HepG2 (cell line): ENCODE measurements around the gene PRR11. TPM values are rescaled to one million over a fixed set of nuclear protein-coding genes. Genes with fewer than 3 reads are reported as not detected.

Experiments
- GRHL1 ChIP-seq: sonication (generic); formaldehyde crosslinking; conservative IDR thresholded peaks from 2 replicates; pipeline ENCODE4 v1.8.0; 2022; ENCODE audit warnings: missing genetic modification reagents
- HNF4G ChIP-seq, 2 experiments: sonication (generic) in 1 of 2; formaldehyde crosslinking in 1 of 2; IDR thresholded peaks; 2 replicates each; pipeline versions ENCODE4 v1.4.0 to v1.6.1; 2011 to 2020; ENCODE audit warnings: borderline replicate concordance in 2 of 2, low read depth in 2 of 2, mild to moderate bottlenecking in 2 of 2, low read length in 1 of 2, missing genetic modification reagents in 1 of 2, moderate library complexity in 1 of 2
- KLF9 ChIP-seq: IDR thresholded peaks from 2 replicates; pipeline ENCODE4 v1.6.1; 2016; ENCODE audit warnings: low read depth
- NFAT5 ChIP-seq: sonication (generic); formaldehyde crosslinking; IDR thresholded peaks from 2 replicates; pipeline ENCODE4 v1.4.0; 2020; ENCODE audit warnings: missing genetic modification reagents
- PHF20 ChIP-seq: sonication (generic); formaldehyde crosslinking; IDR thresholded peaks from 2 replicates; pipeline ENCODE4 v1.5.0; 2020; ENCODE audit warnings: mild to moderate bottlenecking, missing genetic modification reagents
- SOX13 ChIP-seq, 3 experiments: fragments of 450-650 bp in 1 of 3; sonication (generic) in 1 of 3; formaldehyde crosslinking in 1 of 3; IDR thresholded peaks in 2 of 3; conservative IDR thresholded peaks in 1 of 3; 2 replicates each; pipeline versions ENCODE4 v1.5.0 to v1.6.1; 2016 to 2020; ENCODE audit warnings: antibody characterized with exemption in 1 of 3, mild to moderate bottlenecking in 1 of 3, missing compliant biosample characterization in 1 of 3, missing genetic modification reagents in 1 of 3, moderate library complexity in 1 of 3
- TEAD2 ChIP-seq: sonication (generic); formaldehyde crosslinking; IDR thresholded peaks from 2 replicates; pipeline ENCODE4 v1.9.0; 2021; ENCODE audit warnings: missing genetic modification reagents
- TFAP4 ChIP-seq: sonication (generic); IDR thresholded peaks from 2 replicates; pipeline ENCODE4 v1.6.1; 2016; ENCODE audit warnings: low read depth, borderline replicate concordance
- TGIF2 ChIP-seq: IDR thresholded peaks from 2 replicates; pipeline ENCODE4 v1.6.1; 2016; ENCODE audit warnings: control low read depth, missing compliant biosample characterization
- ZBTB10 ChIP-seq: sonication (generic); formaldehyde crosslinking; IDR thresholded peaks from 2 replicates; pipeline ENCODE4 v1.4.0; 2020; ENCODE audit warnings: missing genetic modification reagents, borderline replicate concordance
- ZKSCAN1 ChIP-seq: fragments of 150-350 bp; IDR thresholded peaks from 2 replicates; pipeline ENCODE4 v1.6.1; 2014; ENCODE audit warnings: low read length
- ZNF160 ChIP-seq: sonication (generic); formaldehyde crosslinking; IDR thresholded peaks from 2 replicates; pipeline ENCODE4 v1.8.0; 2022; ENCODE audit warnings: mild to moderate bottlenecking, inconsistent platforms, missing genetic modification reagents
- ZNF598 ChIP-seq: sonication (generic); formaldehyde crosslinking; IDR thresholded peaks from 2 replicates; pipeline ENCODE4 v1.5.1; 2020; ENCODE audit warnings: mild to moderate bottlenecking, missing genetic modification reagents, borderline replicate concordance
- ZNF614 ChIP-seq: IDR thresholded peaks from 2 replicates; pipeline ENCODE4 v1.6.1; 2018; ENCODE audit warnings: missing biosample characterization, missing genetic modification reagents, inconsistent platforms, borderline replicate concordance
- ZNF724P ChIP-seq: sonication (generic); formaldehyde crosslinking; IDR thresholded peaks from 2 replicates; pipeline ENCODE4 v1.8.0; 2022; ENCODE audit warnings: missing genetic modification reagents, borderline replicate concordance
- polyA plus RNA-seq, 8 experiments: library from polyadenylated mRNA; depleted of rRNA in 3 of 8; stranded (reverse) in 7 of 8; unstranded in 1 of 8; fragments of >200 nt; fragmentation: Illumina TruSeq in 4 of 8; extraction: Trizol in 4 of 8; gene quantifications; 2 replicates each; pipeline versions ENCODE4 v1.2.1 to v1.2.3, GENCODE V29; 2011 to 2016; ENCODE audit warnings: low read depth in 4 of 8, missing spikeins in 1 of 8, mixed read lengths in 1 of 8; ENCODE audit not compliant: insufficient read depth in 1 of 8
- total RNA-seq, 5 experiments: library from RNA; depleted of rRNA; stranded (reverse); fragments of >200 nt; fragmentation: Illumina TruSeq; extraction: Trizol; gene quantifications; 2 replicates each; pipeline ENCODE4 v1.2.3, GENCODE V29; 2016; ENCODE audit warnings: low read depth in 1 of 5

The PRR11 gene
- total and polyA plus RNA-seq, 2 of the 13 experiments (the other 11 are each of a cell fraction or from before 2014, with no cell fraction given) = 35.7 to 39.2 TPM

- TF ChIP-seq SOX13 (IDR thresholded peaks at IDR 0.05) = no peak
- peak in 1 of 2 experiments; percentile 20; a peak in 2 of 4 replicates for TF ChIP-seq SOX13 (CRISPR knock-in tag; conservative IDR thresholded peaks at IDR 0.05 in 1 of 2, IDR thresholded peaks at IDR 0.05 in 1 of 2)
- TF ChIP-seq ZNF614 (CRISPR knock-in tag) = 0 out of 2 replicates have a peak, but pooled peaks have one; percentile 85
- TF ChIP-seq ZNF724P (CRISPR knock-in tag) = no peak; the same call in 1 of the 2 replicates
- no peak for TF ChIP-seq TEAD2
- no peak for TF ChIP-seq GRHL1 (CRISPR knock-in tag)
- peak; percentile 93; the same call in 1 of the 2 replicates for TF ChIP-seq ZNF160 (CRISPR knock-in tag)
- TF ChIP-seq HNF4G (IDR thresholded peaks at IDR 0.05; ENCODE audit: borderline replicate concordance, low read depth, low read length) = no peak
- peak; percentile 19; the same call in 1 of the 2 replicates for TF ChIP-seq HNF4G (CRISPR knock-in tag; IDR thresholded peaks at IDR 0.05; ENCODE audit: borderline replicate concordance, low read depth)
- TF ChIP-seq PHF20 (CRISPR knock-in tag) = 0 out of 2 replicates have a peak, but pooled peaks have one; percentile 18
- peak; percentile 77; the same call in 1 of the 2 replicates for TF ChIP-seq NFAT5 (CRISPR knock-in tag)
- TF ChIP-seq ZKSCAN1 = no peak
- peak; percentile 89 for TF ChIP-seq TGIF2
- peak; percentile 87; the same call in 1 of the 2 replicates for TF ChIP-seq KLF9
- 0 out of 2 replicates have a peak, but pooled peaks have one; percentile 52 for TF ChIP-seq ZBTB10 (CRISPR knock-in tag)
- TF ChIP-seq ZNF598 (CRISPR knock-in tag) = peak; percentile 98; the same call in 1 of the 2 replicates
- peak; percentile 87 for TF ChIP-seq TFAP4
Observed at GRCh38 chr17:59106463-59107305, 48.9 kb upstream of the PRR11 start, which contains the start of gene TRIM37 (continued).
